Right lobe of liver (tissue), 4 donors: ENCODE data around the gene MRRF.

Experiments used
- POLR2A ChIP-seq: fragments of 450-650 bp; IDR thresholded peaks from one replicate; pipeline ENCODE4 v1.6.1; 2017; ENCODE audit warnings: antibody characterized with exemption, mild to moderate bottlenecking
- TF ChIP-seq, protein P1 (sequence below), 4 donors: fragments of 200-600 bp in 3 of 4; fragments of 450-650 bp in 1 of 4; IDR thresholded peaks; one replicate each; pipeline versions ENCODE4 v1.5.1 to v1.8.0; 2016 to 2022; ENCODE audit warnings: antibody characterized with exemption in 4 of 4, mild to moderate bottlenecking in 2 of 4
- donor health status: DM: no; HTN: no; CAD: no.
- donor health status: DM: no; HTN: no; CAD: no.
- donor health status: DM: no; HTN: yes; CAD: no.

DNA sequence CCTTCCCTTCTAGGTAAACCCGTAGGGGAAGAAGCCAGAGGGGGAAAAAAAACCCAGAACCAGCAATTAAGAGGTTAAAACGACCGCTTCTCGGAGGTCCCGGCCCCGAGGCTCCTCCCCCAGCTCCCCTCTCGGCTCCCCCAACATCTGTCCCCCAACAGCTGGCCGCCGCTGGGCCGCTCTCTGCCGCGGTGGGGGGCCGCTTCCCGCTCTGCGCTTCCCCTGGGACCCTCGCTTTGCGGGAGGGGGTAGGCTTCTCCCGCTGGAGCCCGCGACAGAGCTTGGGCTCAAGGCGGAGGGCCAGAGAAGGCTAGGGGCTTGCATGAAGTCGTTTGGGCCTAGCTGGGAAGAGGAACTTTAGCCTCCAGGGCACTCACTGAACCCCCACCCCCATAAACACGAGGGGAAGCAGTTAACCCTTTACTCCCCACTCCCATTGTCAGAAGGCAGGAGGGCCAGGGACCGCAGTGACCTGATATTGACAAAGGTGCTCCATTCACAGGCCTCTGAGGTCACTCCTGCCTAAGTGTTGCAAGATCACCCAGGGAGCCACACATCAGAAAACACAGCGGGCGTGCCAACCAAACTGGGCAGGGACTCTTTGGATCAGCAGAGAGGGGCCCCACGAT lies 43.4 kb upstream of the MRRF start:
- TF ChIP-seq, protein P1, sequence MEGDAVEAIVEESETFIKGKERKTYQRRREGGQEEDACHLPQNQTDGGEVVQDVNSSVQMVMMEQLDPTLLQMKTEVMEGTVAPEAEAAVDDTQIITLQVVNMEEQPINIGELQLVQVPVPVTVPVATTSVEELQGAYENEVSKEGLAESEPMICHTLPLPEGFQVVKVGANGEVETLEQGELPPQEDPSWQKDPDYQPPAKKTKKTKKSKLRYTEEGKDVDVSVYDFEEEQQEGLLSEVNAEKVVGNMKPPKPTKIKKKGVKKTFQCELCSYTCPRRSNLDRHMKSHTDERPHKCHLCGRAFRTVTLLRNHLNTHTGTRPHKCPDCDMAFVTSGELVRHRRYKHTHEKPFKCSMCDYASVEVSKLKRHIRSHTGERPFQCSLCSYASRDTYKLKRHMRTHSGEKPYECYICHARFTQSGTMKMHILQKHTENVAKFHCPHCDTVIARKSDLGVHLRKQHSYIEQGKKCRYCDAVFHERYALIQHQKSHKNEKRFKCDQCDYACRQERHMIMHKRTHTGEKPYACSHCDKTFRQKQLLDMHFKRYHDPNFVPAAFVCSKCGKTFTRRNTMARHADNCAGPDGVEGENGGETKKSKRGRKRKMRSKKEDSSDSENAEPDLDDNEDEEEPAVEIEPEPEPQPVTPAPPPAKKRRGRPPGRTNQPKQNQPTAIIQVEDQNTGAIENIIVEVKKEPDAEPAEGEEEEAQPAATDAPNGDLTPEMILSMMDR (IDR thresholded peaks at IDR 0.05), result no peak
- no peak for TF ChIP-seq POLR2A
